Hippocampal formation (tissue), 2 donors: ENCODE results near the gene ZNHIT2.

Experiments used
- DNase-seq, 2 donors: peaks; one replicate each; lab custom pipeline; 2025; lab: John Stamatoyannopoulos, UW

The ZNHIT2 gene

DNA sequence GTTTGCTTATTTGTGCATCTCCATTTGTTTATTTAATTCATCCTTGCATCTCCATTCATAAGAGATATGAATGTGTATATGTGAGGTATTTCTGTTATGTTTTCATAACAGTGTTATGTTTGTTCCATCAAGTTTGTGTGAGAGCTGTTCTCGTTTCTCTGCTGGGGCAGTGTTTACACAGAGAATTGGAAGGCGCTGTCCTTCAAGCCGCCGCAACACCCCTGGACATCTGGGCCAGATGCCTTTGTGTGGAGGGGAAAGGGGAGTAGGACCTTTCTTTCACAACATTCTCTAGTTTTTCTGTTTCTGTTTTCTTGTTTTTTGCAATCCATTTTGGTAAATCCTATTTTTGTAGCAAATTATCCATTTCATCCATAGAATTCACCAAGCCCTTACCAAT, 12.9 kb downstream of the ZNHIT2 start:
- DNase-seq: no peak

DNA sequence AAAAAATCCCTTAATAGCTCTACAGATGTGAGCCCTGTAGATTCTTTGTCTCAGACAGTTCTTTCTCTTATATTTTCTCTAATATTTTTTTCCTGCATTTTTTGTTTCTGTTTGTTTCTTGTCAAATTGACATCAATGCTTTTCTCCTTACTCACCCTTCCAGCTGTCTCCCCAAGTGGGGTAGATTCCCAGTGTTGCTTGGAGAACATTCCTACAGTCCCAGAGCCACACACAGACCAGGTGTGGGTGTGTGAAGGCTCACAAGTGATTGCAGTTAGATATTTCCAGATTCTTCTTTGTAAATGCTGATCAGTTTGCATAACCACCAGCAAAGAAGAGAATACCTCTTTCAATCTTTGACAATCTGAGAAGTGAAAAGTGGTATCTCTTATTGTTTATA, 14.0 kb downstream of the ZNHIT2 start:
- DNase-seq: no peak

DNA sequence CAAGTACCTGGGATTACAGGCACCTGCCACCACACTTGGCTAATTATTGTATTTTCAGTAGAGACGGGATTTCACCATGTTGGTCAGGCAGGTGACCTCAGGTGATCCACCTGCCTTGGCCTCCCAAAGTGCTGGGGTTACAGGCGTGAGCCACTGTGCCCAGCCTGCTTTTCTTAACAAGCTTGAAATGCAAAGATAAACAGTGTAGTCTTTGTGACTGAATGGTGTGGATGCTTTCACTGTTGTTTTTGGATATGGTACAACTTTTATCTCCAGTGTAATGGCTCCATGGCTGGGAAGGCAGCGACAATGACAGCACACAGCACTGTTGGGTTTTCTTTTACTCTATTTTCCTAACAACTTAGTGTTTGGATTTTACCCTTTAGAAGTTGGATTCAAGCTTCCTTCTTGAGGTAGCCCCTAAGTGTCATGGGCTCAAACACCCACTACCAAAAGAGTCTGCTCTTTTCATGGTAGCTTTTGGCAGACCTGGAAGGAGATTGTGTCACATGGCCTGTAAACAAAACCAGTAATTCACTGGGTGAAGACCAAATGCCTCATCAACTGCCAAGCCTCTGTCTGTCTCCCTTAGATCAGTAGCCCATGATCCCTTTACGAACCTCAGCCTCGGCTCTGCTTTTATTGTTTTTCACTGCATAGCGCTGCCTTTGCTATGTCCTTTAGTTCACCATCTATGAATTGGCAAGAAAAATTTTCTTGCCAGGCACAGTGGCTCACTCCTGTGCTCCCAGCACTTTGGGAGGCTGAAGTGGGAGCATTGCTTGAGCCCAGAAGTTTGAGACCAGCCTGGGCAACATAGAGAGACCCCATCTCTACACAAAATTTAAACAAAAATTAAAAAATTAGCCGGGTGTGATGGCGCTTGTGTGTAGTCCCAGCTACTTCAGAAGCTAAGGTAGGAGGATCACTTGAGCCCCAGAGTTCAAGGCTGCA, 15.1 kb downstream of the ZNHIT2 start:
- peak; percentile 46 to 60 for DNase-seq

GRCh38 chr11:65100674-65101350, 16.7 kb downstream of the ZNHIT2 start:
- DNase-seq: no peak

- DNase-seq: no peak
Measured at GRCh38 chr11:65096926-65097325, 20.6 kb downstream of the ZNHIT2 start.

DNA sequence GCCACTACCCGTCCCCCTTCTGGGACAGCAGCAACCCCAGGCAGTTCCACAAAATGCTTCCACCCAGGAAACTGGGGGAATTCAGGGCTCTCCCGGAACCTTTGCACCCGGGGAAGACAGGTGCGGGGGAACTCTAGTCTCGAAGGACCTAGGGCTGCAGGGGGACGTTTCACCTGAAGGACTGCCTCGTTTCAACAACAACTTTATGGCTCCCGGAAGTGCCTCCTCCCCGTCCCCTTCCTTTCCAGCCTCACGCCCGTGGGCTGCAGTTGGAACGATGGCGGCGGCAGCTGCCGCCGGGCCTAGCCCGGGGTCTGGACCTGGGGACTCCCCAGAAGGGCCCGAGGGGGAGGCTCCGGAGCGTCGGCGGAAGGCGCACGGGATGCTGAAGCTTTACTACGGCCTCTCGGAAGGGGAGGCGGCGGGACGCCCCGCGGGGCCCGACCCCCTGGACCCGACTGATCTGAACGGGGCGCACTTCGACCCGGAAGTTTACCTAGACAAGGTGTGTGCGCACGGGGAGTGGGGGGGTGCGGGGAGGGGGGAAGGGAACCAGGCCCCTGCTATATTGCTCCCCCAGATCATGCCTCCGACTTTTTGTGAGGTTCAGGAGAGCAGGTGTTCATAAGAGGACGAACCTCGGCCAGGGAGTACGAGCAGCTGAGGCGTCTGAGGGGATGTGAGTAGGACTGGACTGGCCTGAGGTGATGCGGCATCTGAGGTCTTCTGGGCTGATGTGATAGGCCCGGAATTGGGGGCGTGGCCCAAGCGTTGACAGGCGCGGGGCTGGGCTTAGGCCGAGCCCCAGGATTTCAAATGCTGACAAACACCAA, 21.3 kb downstream of the ZNHIT2 start, which contains the start of gene VPS51:
Gene VPS51, plus strand, starts transcription at position 241 of the 833 bp plus-strand sequence. Its CDS starts 37 bp downstream, at position 278.
- DNase-seq: peak; percentile 81 to 83

GRCh38 chr11:65095427-65095826, 22.1 kb downstream of the ZNHIT2 start:
- DNase-seq: no peak

GRCh38 chr11:65090628-65091027, 26.9 kb downstream of the ZNHIT2 start:
- DNase-seq: peak; percentile 14 to 55

DNA sequence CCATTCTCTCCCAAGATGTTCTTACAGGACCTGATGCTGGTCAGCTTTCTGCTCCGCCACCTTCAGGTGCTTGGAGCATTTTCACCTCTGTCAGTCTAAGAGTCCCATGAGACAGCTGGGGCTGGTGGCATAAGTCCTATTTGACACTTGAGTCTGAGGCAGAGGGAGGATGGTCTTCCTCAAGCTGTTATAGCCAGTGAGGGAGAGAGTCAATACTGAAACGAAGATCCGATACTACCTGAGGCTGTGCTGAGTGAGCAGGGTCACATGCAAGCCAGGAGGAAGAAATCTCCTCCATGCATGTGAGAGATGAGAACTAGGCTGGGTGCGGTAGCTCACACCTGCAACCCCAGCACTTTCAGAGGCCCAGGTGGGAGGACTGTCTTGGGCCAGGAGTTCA, 27.9 kb downstream of the ZNHIT2 start:
- DNase-seq: no peak

- no peak for DNase-seq
Measured at GRCh38 chr11:65087827-65088226, 29.7 kb downstream of the ZNHIT2 start.

DNA sequence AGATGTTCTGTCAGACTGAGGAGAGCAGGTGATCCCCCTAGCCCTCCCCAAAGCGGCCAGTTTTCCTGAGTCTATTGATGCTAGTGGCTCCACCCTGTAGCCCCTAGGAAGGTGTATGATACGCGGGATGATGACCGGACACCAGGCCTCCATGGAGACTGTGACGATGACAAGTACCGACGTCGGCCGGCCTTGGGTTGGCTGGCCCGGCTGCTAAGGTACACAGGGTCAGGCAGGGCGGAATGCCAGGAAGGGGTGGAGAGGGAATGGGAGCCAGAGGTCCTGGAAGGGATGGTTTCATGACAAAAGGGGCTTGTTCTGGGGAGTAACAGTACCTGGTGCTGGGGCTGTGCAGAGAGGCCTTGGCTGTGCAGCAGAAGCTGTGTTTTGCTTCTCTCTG, 30.3 kb downstream of the ZNHIT2 start:
- DNase-seq: no peak

DNA sequence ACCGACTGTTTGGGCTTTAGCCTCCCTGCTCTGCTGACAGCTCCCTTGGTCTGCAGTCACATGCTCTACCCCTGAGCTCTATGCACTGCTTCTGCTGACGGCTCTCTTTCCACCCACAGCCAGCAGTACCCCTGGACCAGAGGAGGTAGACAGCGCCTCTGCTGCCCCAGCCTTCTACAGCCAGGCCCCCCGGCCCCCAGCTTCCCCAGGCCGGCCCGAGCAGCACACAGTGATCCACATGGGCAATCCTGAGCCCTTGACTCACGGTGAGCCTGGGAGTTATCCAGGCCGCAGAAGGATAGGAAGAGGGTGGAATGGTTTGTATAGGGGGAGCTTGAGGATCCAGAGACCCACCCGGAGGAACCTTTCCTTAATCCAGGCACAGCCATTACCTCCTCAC, 30.7 kb downstream of the ZNHIT2 start:
- no peak for DNase-seq

DNA sequence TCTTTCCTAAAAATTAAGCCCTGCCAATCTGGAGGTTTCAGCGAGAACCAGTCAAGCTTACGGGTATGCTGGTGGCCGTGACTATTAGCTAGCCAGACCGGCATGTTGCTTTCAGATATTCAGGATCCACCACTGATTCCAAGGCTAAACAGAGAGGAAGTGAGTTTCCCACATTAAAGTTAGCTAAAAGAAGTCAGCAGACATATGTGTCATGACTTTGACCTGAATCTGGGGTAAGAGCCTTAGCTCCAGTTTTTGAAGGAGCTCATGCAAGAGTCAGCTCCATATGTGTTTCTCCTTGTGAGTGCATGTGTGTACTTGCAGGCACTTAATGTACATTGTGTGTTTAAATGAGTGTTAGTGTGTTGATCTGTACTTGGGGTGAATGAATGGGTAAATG, 32.1 kb downstream of the ZNHIT2 start:
- DNase-seq: no peak

- no peak for DNase-seq
Measured at GRCh38 chr11:65084598-65085375, 32.7 kb downstream of the ZNHIT2 start.

DNA sequence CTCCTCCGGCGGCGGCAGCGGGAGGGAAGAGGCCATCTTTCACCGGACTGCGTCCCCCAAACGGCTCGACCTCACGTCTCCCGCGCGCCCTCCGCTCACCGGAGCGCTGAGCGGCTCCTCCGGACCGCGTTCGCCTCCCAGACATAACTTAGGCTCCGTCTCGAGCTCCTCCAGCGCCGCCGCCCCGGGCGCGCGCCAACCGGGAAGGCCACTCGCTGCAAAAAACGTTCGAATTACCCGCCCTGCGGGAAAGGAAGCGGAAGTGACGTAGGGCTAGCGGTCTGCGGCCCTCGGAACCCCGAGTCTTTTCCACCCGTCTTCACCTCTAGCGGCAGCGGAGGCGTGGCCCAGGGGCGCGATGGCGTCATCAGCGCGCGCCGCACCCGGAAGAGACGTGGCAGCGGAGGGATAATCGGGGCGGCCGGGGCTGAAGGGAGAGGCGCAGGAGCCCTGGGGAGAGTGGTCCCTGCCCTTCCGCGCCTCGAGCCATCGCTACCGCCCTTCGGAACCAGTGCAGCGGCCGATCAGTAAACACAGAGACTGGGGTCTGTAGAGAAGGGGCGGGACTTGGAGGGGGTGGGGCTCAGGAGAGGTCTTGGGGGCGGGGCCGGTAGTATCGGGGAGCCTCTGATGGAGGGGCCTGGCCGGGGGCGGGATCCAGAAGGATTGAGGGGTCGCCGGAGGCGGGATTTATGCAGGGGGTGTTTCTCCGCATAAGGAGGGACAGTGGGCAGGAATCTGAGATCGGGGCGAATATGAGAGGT, 33.5 kb downstream of the ZNHIT2 start, which contains the start of the genes CDCA5 and ZFPL1:
Gene CDCA5, minus strand, starts transcription at position 207 of the 764 bp plus-strand sequence. Its CDS starts 62 bp downstream, at position 145.
Gene ZFPL1, plus strand, starts transcription at position 389 of the 764 bp plus-strand sequence. CDS start 477 bp downstream, outside the sequence.
- DNase-seq: peak; percentile 92 to 96

DNA sequence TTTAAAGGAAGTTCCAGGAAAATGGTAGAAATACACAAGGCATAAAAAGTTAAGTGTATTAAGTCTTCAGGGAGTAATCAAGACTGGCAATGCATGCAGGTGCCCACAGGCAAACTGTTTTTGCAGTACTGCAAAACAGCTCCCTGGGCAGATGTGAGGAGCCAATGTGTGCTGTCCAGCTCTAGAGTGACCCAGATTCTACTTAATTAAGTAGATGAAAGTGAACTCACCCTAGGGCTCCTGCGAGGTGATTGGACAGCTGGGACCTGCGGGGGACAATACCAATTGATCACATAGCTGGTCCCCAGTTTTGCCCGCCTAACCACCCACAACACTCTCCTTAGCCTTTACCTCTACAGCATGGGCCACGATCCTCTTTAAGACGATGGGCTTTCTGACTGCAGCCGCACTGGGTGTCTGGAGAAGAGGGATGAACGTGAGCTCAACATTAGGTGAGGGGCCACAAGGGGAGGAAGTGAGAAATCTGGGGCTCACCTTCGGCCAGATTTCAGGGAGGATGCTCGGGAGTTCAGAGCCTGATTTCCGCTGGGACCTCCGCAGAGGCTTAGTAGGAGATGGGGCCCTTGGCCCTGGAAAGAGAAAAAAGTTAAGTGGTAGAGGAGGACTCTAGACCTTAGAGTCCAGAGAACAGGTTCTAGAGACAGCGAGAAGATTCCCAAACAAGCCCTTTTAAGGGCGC, 34.2 kb downstream of the ZNHIT2 start:
- DNase-seq: no peak

DNA sequence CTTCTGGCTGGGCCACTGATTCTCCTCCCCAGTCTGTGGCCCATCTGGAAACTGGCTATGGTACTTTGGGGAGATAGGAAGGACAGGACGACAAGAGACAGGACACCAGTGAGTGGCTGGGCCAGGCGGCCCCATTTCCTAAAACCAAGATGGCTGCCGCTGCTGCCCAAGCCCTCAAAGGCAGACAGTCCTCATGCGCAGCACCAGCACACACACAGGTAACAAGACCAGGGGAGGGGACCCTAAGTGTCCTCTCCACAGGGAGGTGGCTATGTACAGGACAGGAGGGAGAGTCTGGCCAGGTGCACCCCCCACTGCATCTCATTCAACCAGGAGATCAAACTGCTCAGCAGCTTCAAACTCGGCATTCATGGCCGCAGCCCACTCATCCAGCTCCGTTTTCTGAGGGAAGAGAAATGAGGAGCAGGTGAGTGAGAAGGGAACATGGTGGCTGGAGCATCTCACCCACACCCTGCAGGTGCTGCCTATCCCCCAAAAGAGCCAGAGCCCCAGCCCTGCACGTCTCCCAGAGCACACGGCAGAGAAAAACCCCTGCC, 38.6 kb downstream of the ZNHIT2 start:
- DNase-seq: no peak

DNA sequence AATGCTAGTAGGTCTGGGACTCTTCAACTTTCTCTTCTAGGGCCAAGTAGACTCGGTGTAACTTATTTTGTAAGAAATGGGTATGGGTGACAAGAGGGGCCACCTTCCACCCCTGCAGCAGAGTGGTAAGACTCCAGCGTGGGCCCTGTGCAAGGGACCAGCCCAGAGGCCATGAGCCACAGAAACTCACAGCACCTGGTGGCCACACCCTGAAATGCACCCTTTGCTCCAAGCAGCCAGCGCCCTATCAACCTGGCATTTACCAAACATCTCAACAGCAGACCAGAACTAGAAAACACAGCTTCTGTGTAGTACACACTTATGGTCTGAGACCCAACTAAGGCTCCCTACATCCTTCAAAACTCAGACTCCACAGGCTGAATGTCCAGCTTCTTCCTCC, 39.4 kb downstream of the ZNHIT2 start:
- DNase-seq: no peak

DNA sequence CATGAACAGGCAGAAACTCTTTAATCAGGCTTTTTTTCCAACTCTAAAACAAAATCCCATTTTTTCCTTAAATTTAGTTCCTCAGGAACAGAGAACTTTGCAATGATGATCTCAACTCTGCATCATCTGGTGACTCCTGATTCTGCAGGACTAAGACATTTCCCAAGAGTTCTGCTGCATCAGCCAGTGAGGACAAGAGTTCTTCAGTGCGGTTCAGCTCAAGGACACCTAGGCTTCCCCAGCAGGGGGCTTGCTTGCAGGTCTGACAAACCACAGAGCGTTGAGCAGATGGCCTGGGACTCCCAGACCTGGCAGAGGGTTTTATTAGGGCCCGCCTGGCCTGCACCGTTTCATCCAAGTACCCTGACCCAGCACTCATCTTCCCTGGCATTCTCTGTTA, 40.0 kb downstream of the ZNHIT2 start:
- DNase-seq: no peak
